HCT116 (cell line): ENCODE measurements around the gene UXS1. TPM values are rescaled to one million over a fixed set of nuclear protein-coding genes. Genes with fewer than 3 reads are reported as not detected.

Experiments used
- ATAC-seq: fragments of 200-7000 bp; cut with Tn5 transposase; 2 replicates; pipeline ENCODE4 v1.9.1; 2020; ENCODE audit warnings: mild to moderate bottlenecking, moderate library complexity
- BruUV-seq: library from RNA; stranded (reverse); fragments of 400-500 nt; replicated peaks from 2 replicates; lab custom pipeline; 2021; lab: Mats Ljungman, UMichigan
- CTCF ChIA-PET: fragments of 300-600 bp; sonication (Branson Sonifier 250); formaldehyde crosslinking; loops from one replicate; lab custom pipeline; 2021; ENCODE audit warnings: antibody characterized with exemption; lab: Charles Lee
- POLR2A ChIA-PET: fragments of 300-600, 350-600 bp; sonication (Branson Sonifier 250); formaldehyde crosslinking; loops from one replicate; lab custom pipeline; 2021; ENCODE audit warnings: antibody characterized with exemption; lab: Charles Lee
- RAD21 ChIA-PET, 2 experiments: fragments of 300-600 bp; sonication (Branson Sonifier 250); formaldehyde crosslinking; loops; one replicate each; lab custom pipeline; 2023; ENCODE audit warnings: low total read pairs in 2 of 2; ENCODE audit not compliant: uncharacterized antibody in 2 of 2, unreplicated experiment in 2 of 2, low non-redundant PET in 1 of 2; lab: Charles Lee
- DNase-seq: peaks from one replicate; pipeline ENCODE4 v3.0.0-alpha.2; 2010; ENCODE audit warnings: low read depth, low spot score
- H2AFZ ChIP-seq: fragments of 200-600 bp; shearing (Covaris generic), sonication (generic); 2 replicates; pipeline ENCODE4 v1.6.1; 2017; ENCODE audit warnings: low read depth, mixed run types, mixed read lengths, antibody characterized with exemption, low read length; ENCODE audit not compliant: poor library complexity, severe bottlenecking
- H3K27ac ChIP-seq: 2 replicates; pipeline ENCODE4 v1.5.1; 2012; ENCODE audit warnings: low read depth, low read length
- H3K27me3 ChIP-seq: fragments of 200-600 bp; sonication (generic); 2 replicates; pipeline ENCODE4 v1.6.1; 2016; ENCODE audit warnings: mixed run types, low read length, mixed read lengths; ENCODE audit not compliant: insufficient read depth
- H3K36me3 ChIP-seq, 2 experiments: fragments of 200-500 bp in 1 of 2; fragments of 200-600 bp in 1 of 2; sonication (Bioruptor generic) in 1 of 2; sonication (generic) in 1 of 2; 2 replicates each; pipeline versions ENCODE4 v1.5.1 to v1.6.1; 2014 to 2016; ENCODE audit warnings: low read length in 2 of 2, inconsistent platforms in 1 of 2, mixed read lengths in 1 of 2, mixed run types in 1 of 2; ENCODE audit not compliant: insufficient read depth in 2 of 2, control insufficient read depth in 1 of 2
- H3K4me1 ChIP-seq, 2 experiments: fragments of 200-600 bp in 1 of 2; sonication (generic) in 1 of 2; 2 replicates each; pipeline versions ENCODE4 v1.5.1 to v1.6.1; 2012 to 2017; ENCODE audit warnings: low read length in 2 of 2, inconsistent platforms in 1 of 2, mild to moderate bottlenecking in 1 of 2, mixed read lengths in 1 of 2, mixed run types in 1 of 2, moderate library complexity in 1 of 2; ENCODE audit not compliant: insufficient read depth in 2 of 2, control insufficient read depth in 1 of 2
- H3K4me2 ChIP-seq: fragments of 200-600 bp; sonication (generic); 2 replicates; pipeline ENCODE4 v1.6.1; 2017; ENCODE audit warnings: mixed run types, low read length, mixed read lengths
- H3K4me3 ChIP-seq, 2 experiments: fragments of 200-600 bp in 1 of 2; sonication (generic) in 1 of 2; replicated peaks in 1 of 2; 2 replicates each; pipeline ENCODE4 v1.5.1; 2011 to 2016; ENCODE audit warnings: low read length in 2 of 2, control low read depth in 1 of 2, low read depth in 1 of 2, mild to moderate bottlenecking in 1 of 2, mixed read lengths in 1 of 2, mixed run types in 1 of 2
- H3K79me2 ChIP-seq: fragments of 200-600 bp; sonication (generic); 2 replicates; pipeline ENCODE4 v1.6.1; 2017; ENCODE audit warnings: mild to moderate bottlenecking, mixed run types, low read length, moderate library complexity, mixed read lengths; ENCODE audit not compliant: insufficient read depth
- H3K9ac ChIP-seq: fragments of 200-600 bp; sonication (generic); 2 replicates; pipeline ENCODE4 v1.6.1; 2016; ENCODE audit warnings: low read length, mixed read lengths
- H3K9me2 ChIP-seq: fragments of 200-600 bp; sonication (generic), shearing (Covaris generic); 2 replicates; pipeline ENCODE4 v1.6.1; 2017; ENCODE audit warnings: mixed run types, mild to moderate bottlenecking, moderate library complexity; ENCODE audit not compliant: insufficient read depth
- H3K9me3 ChIP-seq, 2 experiments: fragments of 200-500 bp in 1 of 2; fragments of 200-600 bp in 1 of 2; sonication (Bioruptor generic) in 1 of 2; sonication (generic) in 1 of 2; 2 replicates each; pipeline ENCODE4 v1.6.1; 2014 to 2017; ENCODE audit warnings: low read length in 2 of 2, mixed read lengths in 2 of 2, inconsistent platforms in 1 of 2, low read depth in 1 of 2, mild to moderate bottlenecking in 1 of 2, mixed run types in 1 of 2, moderate library complexity in 1 of 2; ENCODE audit not compliant: control insufficient read depth in 1 of 2, insufficient read depth in 1 of 2
- H4K20me1 ChIP-seq: fragments of 200-600 bp; sonication (generic), shearing (Covaris generic); 2 replicates; pipeline ENCODE4 v1.6.1; 2017; ENCODE audit warnings: mixed run types, mild to moderate bottlenecking, moderate library complexity; ENCODE audit not compliant: insufficient read depth
- ATF3 ChIP-seq: IDR thresholded peaks from 2 replicates; pipeline ENCODE4 v1.6.1; 2012
- CBX3 ChIP-seq: IDR thresholded peaks from 2 replicates; pipeline ENCODE4 v1.6.1; 2012; ENCODE audit warnings: low read depth
- CEBPB ChIP-seq: IDR thresholded peaks from 2 replicates; pipeline ENCODE4 v1.6.1; 2012; ENCODE audit warnings: low read depth
- CTCF ChIP-seq, 3 experiments: fragments of 200-600 bp in 1 of 3; sonication (generic) in 1 of 3; IDR thresholded peaks in 2 of 3; conservative IDR thresholded peaks in 1 of 3; 2 replicates each; pipeline ENCODE4 v1.5.1; 2012 to 2017; ENCODE audit warnings: low read depth in 2 of 3, low read length in 2 of 3, antibody characterized with exemption in 1 of 3, borderline replicate concordance in 1 of 3, control low read depth in 1 of 3, mild to moderate bottlenecking in 1 of 3, mixed read lengths in 1 of 3, mixed run types in 1 of 3, moderate library complexity in 1 of 3; ENCODE audit not compliant: insufficient read depth in 1 of 3
- EGR1 ChIP-seq: IDR thresholded peaks from 2 replicates; pipeline ENCODE4 v1.6.1; 2012; ENCODE audit warnings: low read depth
- ELF1 ChIP-seq: IDR thresholded peaks from 2 replicates; pipeline ENCODE4 v1.6.1; 2012; ENCODE audit warnings: low read depth, borderline replicate concordance
- EZH2 ChIP-seq: fragments of 200-600 bp; sonication (generic); IDR thresholded peaks from 2 replicates; pipeline ENCODE4 v1.6.1; 2017; ENCODE audit warnings: antibody characterized with exemption, mixed run types
- EZH2phosphoT487 ChIP-seq: fragments of 200-600 bp; IDR thresholded peaks from 2 replicates; pipeline ENCODE4 v1.6.1; 2018; ENCODE audit warnings: antibody characterized with exemption, borderline replicate concordance
- FOSL1 ChIP-seq: IDR thresholded peaks from 2 replicates; pipeline ENCODE4 v1.6.1; 2012; ENCODE audit warnings: low read depth
- POLR2A ChIP-seq: IDR thresholded peaks from 2 replicates; pipeline ENCODE4 v1.7.0; 2011; ENCODE audit warnings: borderline replicate concordance; ENCODE audit not compliant: insufficient read depth, insufficient read length; ENCODE audit errors: extremely low read depth
- RAD21 ChIP-seq: IDR thresholded peaks from 2 replicates; pipeline ENCODE4 v1.6.1; 2012; ENCODE audit warnings: low read depth, mild to moderate bottlenecking
- TCF7L2 ChIP-seq: IDR thresholded peaks from 2 replicates; pipeline ENCODE4 v1.7.0; 2011; ENCODE audit warnings: borderline replicate concordance, inconsistent platforms; ENCODE audit not compliant: insufficient read depth, insufficient read length; ENCODE audit errors: extremely low read depth
- YY1 ChIP-seq: IDR thresholded peaks from 2 replicates; pipeline ENCODE4 v1.6.1; 2011; ENCODE audit warnings: low read length, low read depth, moderate library complexity, mild to moderate bottlenecking; ENCODE audit not compliant: insufficient replicate concordance; ENCODE audit errors: extremely low read depth
- ZBTB33 ChIP-seq: IDR thresholded peaks from 2 replicates; pipeline ENCODE4 v1.6.1; 2011; ENCODE audit warnings: mild to moderate bottlenecking, low read length, moderate library complexity; ENCODE audit not compliant: insufficient replicate concordance; ENCODE audit errors: extremely low read depth
- ZFX ChIP-seq: fragments of 450-650 bp; IDR thresholded peaks from 2 replicates; pipeline ENCODE4 v1.6.1; 2017
- ZNF274 ChIP-seq: fragments of 200-500 bp; sonication (Bioruptor generic); IDR thresholded peaks from 2 replicates; pipeline ENCODE4 v1.6.1; 2014; ENCODE audit warnings: mild to moderate bottlenecking, low read depth, low read length, inconsistent platforms
- intact Hi-C: fragments of 100-400 bp; cut with micrococcal nuclease; formaldehyde crosslinking; loops from 2 replicates; pipeline ENCODE4 v1.10.0; 2022
- total RNA-seq: library from RNA; stranded (reverse); gene quantifications from one replicate; pipeline ENCODE4 v1.2.1, GENCODE V29; 2021; ENCODE audit not compliant: unreplicated experiment

UXS1 gene
- total RNA-seq, 1 experiment from 2014 or later = 45.7 TPM

GRCh38 chr2:106158131-106158530 is 36.0 kb downstream of the UXS1 start:
- H3K27ac ChIP-seq = no peak overlapping the region
- no peak overlapping the region for H3K4me3 ChIP-seq
- H3K4me1 ChIP-seq = peaks cover 22% of the 10 kb centered on the region in 2 experiments
- DNase-seq = no peak
- intact Hi-C loops = no loop called here
- CTCF ChIA-PET = no interaction called here
- no peak overlapping the region for H3K4me2 ChIP-seq
- H4K20me1 ChIP-seq = no peaks in the 10 kb centered on the region
- H3K9ac ChIP-seq = no peak overlapping the region
- BruUV-seq = no TSS peak
- no peak for ATAC-seq
- no peaks in the 10 kb centered on the region for H3K27me3 ChIP-seq
- no peaks in the 10 kb centered on the region for H3K79me2 ChIP-seq
- H3K9me3 ChIP-seq = peaks cover 0 to 7% of the 10 kb centered on the region in 2 experiments; a peak in 1 of 4 replicates
- TF ChIP-seq EZH2 (no peak), YY1 (no peak), CEBPB (no peak), POLR2A (no peak), ZNF274 (no peak), EGR1 (no peak), TCF7L2 (no peak), RAD21 (no peak), ATF3 (no peak)
- peaks cover 2 to 30% of the 10 kb centered on the region in 2 experiments; a peak in 3 of 4 replicates for H3K36me3 ChIP-seq
- POLR2A ChIA-PET = no interaction called here
- no peak overlapping the region for H2AFZ ChIP-seq
- no peaks in the 10 kb centered on the region for H3K9me2 ChIP-seq
- RAD21 ChIA-PET = no interaction called here

- intact Hi-C loops = no loop called here
- Histone ChIP-seq H3K36me3 (peaks cover 2 to 30% of the 10 kb centered on the region in 2 experiments; a peak in 3 of 4 replicates), H3K9me3 (peaks cover 0 to 7% of the 10 kb centered on the region in 2 experiments; a peak in 1 of 4 replicates), H3K9ac (no peak overlapping the region), H3K4me3 (no peak overlapping the region), H3K4me1 (peaks cover 15% of the 10 kb centered on the region in 2 experiments), H2AFZ (no peak overlapping the region), H4K20me1 (no peaks in the 10 kb centered on the region), H3K27ac (no peak overlapping the region), H3K9me2 (no peaks in the 10 kb centered on the region), H3K4me2 (no peak overlapping the region), H3K27me3 (no peaks in the 10 kb centered on the region), H3K79me2 (no peaks in the 10 kb centered on the region)
- ATAC-seq = no peak
- CTCF ChIA-PET = no interaction called here
- no peak for DNase-seq
- TF ChIP-seq CBX3 (no peak), ZBTB33 (no peak), ZFX (no peak), CTCF (IDR thresholded peaks at IDR 0.05 in 2 of 3, conservative IDR thresholded peaks at IDR 0.05 in 1 of 3; ENCODE audit: borderline replicate concordance in 1 of 3, insufficient read depth in 1 of 3, low read depth in 2 of 3, low read length in 2 of 3) (no peak), CEBPB (no peak), ATF3 (no peak), ZNF274 (no peak), ELF1 (no peak), EZH2phosphoT487 (no peak), EGR1 (no peak), FOSL1 (no peak)
- no TSS peak for BruUV-seq
- POLR2A ChIA-PET = interaction anchor here (0.6 kb wide), 1 partner anchor 86 kb away, joined by 6 read pairs; no protein-coding TSS in a partner anchor
- RAD21 ChIA-PET = no interaction called here
Observed at GRCh38 chr2:106157416-106157815, 36.7 kb downstream of the UXS1 start.
